K562 (cell line): ENCODE results near the gene CRKL. TPM values are rescaled to one million over a fixed set of nuclear protein-coding genes. Genes with fewer than 3 reads are reported as not detected.

Source experiments
- CCAR2 ChIP-seq: fragments of 200-400 bp; formaldehyde crosslinking; IDR thresholded peaks from 2 replicates; pipeline ENCODE4 v1.6.1; 2017; ENCODE audit warnings: mild to moderate bottlenecking, low read depth, low read length
- DLX4 ChIP-seq: fragments of 250-450 bp; sonication (Bioruptor Pico); IDR thresholded peaks from 2 replicates; pipeline ENCODE4 v1.6.1; 2021; ENCODE audit warnings: mild to moderate bottlenecking
- ELF4 ChIP-seq: fragments of 450-650 bp; formaldehyde crosslinking; IDR thresholded peaks from 2 replicates; pipeline ENCODE4 v1.4.0; 2022; ENCODE audit warnings: missing genetic modification characterization
- MEF2A ChIP-seq: IDR thresholded peaks from 2 replicates; pipeline ENCODE4 v1.6.1; 2011; ENCODE audit warnings: low read depth, mild to moderate bottlenecking, low read length, moderate library complexity; ENCODE audit not compliant: control insufficient read depth
- RHOXF2B ChIP-seq: fragments of 250-450 bp; sonication (Bioruptor Pico); conservative IDR thresholded peaks from 2 replicates; pipeline ENCODE4 v1.5.1; 2021
- SNIP1 ChIP-seq: fragments of 450-650 bp; IDR thresholded peaks from 2 replicates; pipeline ENCODE4 v1.7.1; 2017; ENCODE audit warnings: low read depth, mild to moderate bottlenecking
- STAT5B ChIP-seq: fragments of 250-450 bp; sonication (Bioruptor Pico); IDR thresholded peaks from 2 replicates; pipeline ENCODE4 v1.8.0; 2021; ENCODE audit warnings: mild to moderate bottlenecking, inconsistent platforms
- U2AF2 ChIP-seq: fragments of 200-400 bp; formaldehyde crosslinking; optimal IDR thresholded peaks from 2 replicates; pipeline ENCODE3; 2017; ENCODE audit warnings: low read depth, mild to moderate bottlenecking, low read length
- ZBTB34 ChIP-seq: fragments of 250-450 bp; sonication (Bioruptor Pico); IDR thresholded peaks from 2 replicates; pipeline ENCODE4 v1.8.0; 2021; ENCODE audit warnings: mild to moderate bottlenecking, moderate library complexity
- ZNF282 ChIP-seq: sonication (generic); formaldehyde crosslinking; IDR thresholded peaks from 2 replicates; pipeline ENCODE4 v1.8.1; 2023; ENCODE audit warnings: missing genetic modification reagents
- ZNF407 ChIP-seq: fragments of 450-650 bp; IDR thresholded peaks from 2 replicates; pipeline ENCODE4 v1.6.1; 2016; ENCODE audit warnings: low read depth
- ZNF507 ChIP-seq: conservative IDR thresholded peaks from 2 replicates; pipeline ENCODE4 v1.6.1; 2017; ENCODE audit warnings: missing genetic modification characterization, missing compliant biosample characterization
- ZNF511 ChIP-seq: sonication (generic); formaldehyde crosslinking; IDR thresholded peaks from 2 replicates; pipeline ENCODE4 v1.8.0; 2022; ENCODE audit warnings: mild to moderate bottlenecking, missing genetic modification reagents
- polyA plus RNA-seq, 8 experiments: library from polyadenylated mRNA; depleted of rRNA in 4 of 8; stranded (reverse) in 5 of 8; unstranded in 3 of 8; fragments of >200 nt; fragmentation: Nextera tagmentation in 2 of 8; fragmentation: Illumina TruSeq in 1 of 8; extraction: Ambion mirVana in 2 of 8; extraction: Trizol in 1 of 8; gene quantifications; 2 replicates each; pipeline versions ENCODE4 v1.2.1 to v1.2.3, GENCODE V29; 2011 to 2014; ENCODE audit warnings: inconsistent platforms in 1 of 8, missing spikeins in 1 of 8
- total RNA-seq, 7 experiments: library from RNA; depleted of rRNA in 6 of 7; stranded (reverse); fragments of >200 nt in 6 of 7; fragmentation: Illumina TruSeq in 2 of 7; extraction: Trizol in 2 of 7; gene quantifications; 2 replicates each; pipeline versions ENCODE4 v1.2.1 to v1.2.3, GENCODE V29; 2011 to 2021; ENCODE audit warnings: low replicate concordance in 1 of 7
- TF ChIP-seq, protein P1 (sequence below), 2 experiments: fragments of 450-650 bp in 1 of 2; sonication (generic) in 1 of 2; formaldehyde crosslinking in 1 of 2; IDR thresholded peaks in 1 of 2; conservative IDR thresholded peaks in 1 of 2; 2 replicates each; pipeline versions ENCODE4 v1.6.1 to v1.8.1; 2016 to 2023; ENCODE audit warnings: mild to moderate bottlenecking in 2 of 2, moderate library complexity in 2 of 2, inconsistent platforms in 1 of 2, missing genetic modification reagents in 1 of 2

CRKL gene
- total and polyA plus RNA-seq, 9 of the 15 experiments (the other 6 are each of a cell fraction or from before 2014, with no cell fraction given), result 100 to 263 (median 124) TPM

DNA sequence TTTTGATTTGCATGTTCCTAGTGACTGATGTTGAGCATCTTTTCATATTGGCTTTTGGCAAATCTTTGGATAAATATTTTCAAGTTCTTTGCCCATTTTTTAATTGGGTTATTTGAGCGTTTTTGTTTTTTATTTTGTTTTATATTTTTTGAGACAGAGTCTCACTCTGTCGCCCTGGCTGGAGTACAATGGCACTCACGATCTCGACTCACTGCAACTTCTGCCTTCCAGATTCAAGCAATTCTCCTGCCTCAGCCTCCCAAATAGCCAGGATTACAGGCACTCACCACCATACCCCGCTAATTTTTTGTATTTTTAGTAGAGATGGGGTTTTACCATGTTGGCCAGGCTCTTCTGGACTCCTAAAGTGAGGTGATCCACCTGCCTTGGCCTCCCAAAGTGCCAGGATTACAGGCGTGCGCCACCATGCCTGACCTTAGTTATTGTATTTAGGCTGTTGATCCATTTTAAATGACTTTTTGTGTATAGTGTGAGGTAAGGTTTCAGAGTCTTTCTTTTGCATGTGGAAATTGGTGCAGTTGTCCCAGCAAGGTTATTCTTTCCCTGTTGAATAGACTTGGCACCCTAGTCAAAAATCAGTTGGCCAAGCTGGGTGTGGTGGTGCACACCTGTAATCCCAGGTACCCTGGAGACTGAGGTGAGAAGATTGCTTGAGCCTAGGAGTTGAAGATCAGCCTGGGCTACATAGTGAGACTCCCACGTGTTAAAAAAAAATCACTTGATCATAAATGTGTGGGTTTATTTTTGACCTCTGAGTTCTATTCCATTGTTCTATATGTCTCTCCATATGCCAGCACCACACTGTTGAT is 26.1 kb downstream of the CRKL start (continued):
- TF ChIP-seq DLX4 (CRISPR knock-in tag) (no peak), ZNF282 (no peak), ELF4 (CRISPR knock-in tag) (0 out of 2 replicates have a peak, but pooled peaks have one; percentile 50), STAT5B (no peak), SNIP1 (0 out of 2 replicates have a peak, but pooled peaks have one; percentile 8), RHOXF2B (CRISPR knock-in tag) (0 out of 2 replicates have a peak, but pooled peaks have one; percentile 5), MEF2A (no peak), ZNF511 (CRISPR knock-in tag) (no peak), ZNF407 (no peak), U2AF2 (no peak), CCAR2 (no peak), ZBTB34 (CRISPR knock-in tag) (no peak), ZNF507 (tag) (no peak)
- TF ChIP-seq, protein P1, sequence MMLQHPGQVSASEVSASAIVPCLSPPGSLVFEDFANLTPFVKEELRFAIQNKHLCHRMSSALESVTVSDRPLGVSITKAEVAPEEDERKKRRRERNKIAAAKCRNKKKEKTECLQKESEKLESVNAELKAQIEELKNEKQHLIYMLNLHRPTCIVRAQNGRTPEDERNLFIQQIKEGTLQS (IDR thresholded peaks at IDR 0.05), result no peak
- TF ChIP-seq, protein P1 (CRISPR knock-in tag; conservative IDR thresholded peaks at IDR 0.05), result no peak
